ENCODE data around the gene PHACTR1.

- TF ChIP-seq CTCF (IDR thresholded peaks at IDR 0.05), result no peak
- TF ChIP-seq EP300 (IDR thresholded peaks at IDR 0.05; ENCODE audit: low read depth), result no peak
- no peak for TF ChIP-seq POLR2AphosphoS5 (IDR thresholded peaks at IDR 0.05)
- TF ChIP-seq POLR2A (IDR thresholded peaks at IDR 0.05), result no peak
Observed at GRCh38 chr6:13005994-13006393, 289.4 kb downstream of the PHACTR1 start.
